ENCODE measurements around the gene ZNF664. TPM values are rescaled to one million over a fixed set of nuclear protein-coding genes. Genes with fewer than 3 reads are reported as not detected.

The ZNF664 gene
- total RNA-seq, 1 experiment from 2014 or later: 124 TPM

DNA sequence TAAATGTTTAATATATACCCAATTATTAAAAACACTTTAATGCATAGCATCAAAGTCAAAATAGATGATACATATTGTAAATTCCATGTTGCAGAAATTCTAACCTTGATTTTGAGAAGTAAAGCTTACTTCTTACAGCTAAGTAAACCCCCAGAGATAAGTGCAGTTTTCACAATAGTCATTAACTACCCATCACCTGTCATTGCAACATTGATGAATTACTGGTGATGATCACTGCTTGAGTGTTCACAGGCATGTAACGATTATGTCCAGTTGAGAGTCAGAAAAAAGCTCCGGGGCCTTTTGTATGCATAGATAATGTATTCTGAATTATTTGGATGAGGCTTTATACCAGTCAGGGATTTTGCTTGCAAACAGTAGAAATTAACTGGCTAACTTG, 67.7 kb downstream of the ZNF664 start:
- no peak for ATAC-seq
- no TSS peak for BruUV-seq (replicated peaks)
- Histone ChIP-seq H3K36me3 (ENCODE audit: control insufficient read depth in 1 of 2, insufficient read depth in 2 of 2, low read length in 2 of 2) (no peaks in the 10 kb centered on the region), H3K4me3 (replicated peaks in 1 of 2; ENCODE audit: low read depth in 1 of 2, low read length in 2 of 2) (no peak overlapping the region), H3K27me3 (ENCODE audit: insufficient read depth, low read length) (no peaks in the 10 kb centered on the region), H3K9me3 (ENCODE audit: control insufficient read depth in 1 of 2, insufficient read depth in 1 of 2, low read depth in 1 of 2, low read length in 2 of 2) (no peaks in the 10 kb centered on the region), H3K27ac (ENCODE audit: low read depth, low read length) (no peak overlapping the region), H3K9ac (ENCODE audit: low read length) (no peak overlapping the region), H3K4me1 (ENCODE audit: control insufficient read depth in 1 of 2, insufficient read depth in 2 of 2, low read length in 2 of 2) (no peaks in the 10 kb centered on the region), H4K20me1 (ENCODE audit: insufficient read depth) (no peaks in the 10 kb centered on the region), H3K9me2 (ENCODE audit: insufficient read depth) (no peaks in the 10 kb centered on the region), H3K4me2 (ENCODE audit: low read length) (no peak overlapping the region), H3K79me2 (ENCODE audit: insufficient read depth, low read length) (no peaks in the 10 kb centered on the region), H2AFZ (ENCODE audit: low read depth, low read length, poor library complexity, severe bottlenecking) (no peak overlapping the region)
- ChIA-PET RAD21 (ENCODE audit: low non-redundant PET in 1 of 2, low total read pairs in 2 of 2, uncharacterized antibody in 2 of 2, unreplicated experiment in 2 of 2) (no interaction called here), CTCF (no interaction called here), POLR2A (no interaction called here)
- intact Hi-C loops (cut with micrococcal nuclease): no loop called here
- DNase-seq (ENCODE audit: low read depth, low spot score): no peak
- TF ChIP-seq POLR2A (IDR thresholded peaks at IDR 0.05; ENCODE audit: borderline replicate concordance, extremely low read depth, insufficient read depth, insufficient read length) (no peak), ZFX (IDR thresholded peaks at IDR 0.05) (no peak), POLR2AphosphoS5 (IDR thresholded peaks at IDR 0.05; ENCODE audit: low read depth, low read length) (no peak), SRF (IDR thresholded peaks at IDR 0.05; ENCODE audit: low read depth) (no peak), ELF1 (IDR thresholded peaks at IDR 0.05; ENCODE audit: borderline replicate concordance, low read depth) (no peak), TCF7L2 (IDR thresholded peaks at IDR 0.05; ENCODE audit: borderline replicate concordance, extremely low read depth, insufficient read depth, insufficient read length) (no peak), REST (IDR thresholded peaks at IDR 0.05; ENCODE audit: low read depth) (no peak), ZNF274 (IDR thresholded peaks at IDR 0.05; ENCODE audit: low read depth, low read length) (no peak), EGR1 (IDR thresholded peaks at IDR 0.05; ENCODE audit: low read depth) (no peak), RAD21 (IDR thresholded peaks at IDR 0.05; ENCODE audit: low read depth) (no peak), FOSL1 (IDR thresholded peaks at IDR 0.05; ENCODE audit: low read depth) (no peak), MAX (IDR thresholded peaks at IDR 0.05) (no peak), CBX3 (IDR thresholded peaks at IDR 0.05; ENCODE audit: low read depth) (no peak), ATF3 (IDR thresholded peaks at IDR 0.05) (no peak), JUND (IDR thresholded peaks at IDR 0.05) (no peak), YY1 (IDR thresholded peaks at IDR 0.05; ENCODE audit: extremely low read depth, insufficient replicate concordance, low read depth, low read length) (no peak), EZH2phosphoT487 (IDR thresholded peaks at IDR 0.05; ENCODE audit: borderline replicate concordance) (no peak)
- TF ChIP-seq, protein P1, sequence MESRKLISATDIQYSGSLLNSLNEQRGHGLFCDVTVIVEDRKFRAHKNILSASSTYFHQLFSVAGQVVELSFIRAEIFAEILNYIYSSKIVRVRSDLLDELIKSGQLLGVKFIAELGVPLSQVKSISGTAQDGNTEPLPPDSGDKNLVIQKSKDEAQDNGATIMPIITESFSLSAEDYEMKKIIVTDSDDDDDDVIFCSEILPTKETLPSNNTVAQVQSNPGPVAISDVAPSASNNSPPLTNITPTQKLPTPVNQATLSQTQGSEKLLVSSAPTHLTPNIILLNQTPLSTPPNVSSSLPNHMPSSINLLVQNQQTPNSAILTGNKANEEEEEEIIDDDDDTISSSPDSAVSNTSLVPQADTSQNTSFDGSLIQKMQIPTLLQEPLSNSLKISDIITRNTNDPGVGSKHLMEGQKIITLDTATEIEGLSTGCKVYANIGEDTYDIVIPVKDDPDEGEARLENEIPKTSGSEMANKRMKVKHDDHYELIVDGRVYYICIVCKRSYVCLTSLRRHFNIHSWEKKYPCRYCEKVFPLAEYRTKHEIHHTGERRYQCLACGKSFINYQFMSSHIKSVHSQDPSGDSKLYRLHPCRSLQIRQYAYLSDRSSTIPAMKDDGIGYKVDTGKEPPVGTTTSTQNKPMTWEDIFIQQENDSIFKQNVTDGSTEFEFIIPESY (IDR thresholded peaks at IDR 0.05; ENCODE audit: extremely low read depth, insufficient replicate concordance, low read length): no peak

Data from HCT116 (cell line).